ENCODE measurements around the gene NRG3.

Gene NRG3

GRCh38 chr10:82472406-82473335 lies 597.7 kb downstream of the NRG3 start:
- DNase-seq (ENCODE audit: low read depth in 2 of 2): no peak

GRCh38 chr10:82477776-82478175 lies 602.8 kb downstream of the NRG3 start:
- no peak for DNase-seq (ENCODE audit: low read depth in 2 of 2)

- no peak for DNase-seq (ENCODE audit: low read depth in 2 of 2)
Observed at GRCh38 chr10:82492647-82493046, 617.7 kb downstream of the NRG3 start.

- no peak for DNase-seq (ENCODE audit: low read depth in 2 of 2)
Observed at GRCh38 chr10:82496114-82496513, 621.1 kb downstream of the NRG3 start.

GRCh38 chr10:82497439-82497838 lies 622.4 kb downstream of the NRG3 start:
- DNase-seq (ENCODE audit: low read depth in 2 of 2): no peak

GRCh38 chr10:82498976-82499375 lies 624.0 kb downstream of the NRG3 start:
- no peak for DNase-seq (ENCODE audit: low read depth in 2 of 2)

GRCh38 chr10:82505009-82505408 lies 630.0 kb downstream of the NRG3 start:
- no peak for DNase-seq (ENCODE audit: low read depth in 2 of 2)

- DNase-seq (ENCODE audit: low read depth in 2 of 2): no peak
Observed at GRCh38 chr10:82506680-82507376, 631.8 kb downstream of the NRG3 start.

- DNase-seq (ENCODE audit: low read depth in 2 of 2): no peak
Observed at GRCh38 chr10:82515256-82515655, 640.3 kb downstream of the NRG3 start.

- no peak for DNase-seq (ENCODE audit: low read depth in 2 of 2)
Observed at GRCh38 chr10:82529062-82529461, 654.1 kb downstream of the NRG3 start.

GRCh38 chr10:82535457-82535856 lies 660.5 kb downstream of the NRG3 start:
- DNase-seq (ENCODE audit: low read depth in 2 of 2): no peak

- DNase-seq (ENCODE audit: low read depth in 2 of 2): no peak
Observed at GRCh38 chr10:82536668-82537067, 661.7 kb downstream of the NRG3 start.

- no peak for DNase-seq (ENCODE audit: low read depth in 2 of 2)
Observed at GRCh38 chr10:82538272-82538671, 663.3 kb downstream of the NRG3 start.

GRCh38 chr10:82543631-82544030 lies 668.6 kb downstream of the NRG3 start:
- no peak for DNase-seq (ENCODE audit: low read depth in 2 of 2)

- DNase-seq (ENCODE audit: low read depth in 2 of 2): no peak
Observed at GRCh38 chr10:82544377-82544776, 669.4 kb downstream of the NRG3 start.

- DNase-seq (ENCODE audit: low read depth in 2 of 2): no peak
Observed at GRCh38 chr10:82551506-82551905, 676.5 kb downstream of the NRG3 start.

GRCh38 chr10:82552267-82552666 lies 677.3 kb downstream of the NRG3 start:
- no peak for DNase-seq (ENCODE audit: low read depth in 2 of 2)

- DNase-seq (ENCODE audit: low read depth in 2 of 2): no peak
Observed at GRCh38 chr10:82554381-82554780, 679.4 kb downstream of the NRG3 start.

- no peak for DNase-seq (ENCODE audit: low read depth in 2 of 2)
Observed at GRCh38 chr10:82558014-82558607, 683.1 kb downstream of the NRG3 start.

- no peak for DNase-seq (ENCODE audit: low read depth in 2 of 2)
Observed at GRCh38 chr10:82564353-82565196, 689.6 kb downstream of the NRG3 start.

GRCh38 chr10:82565197-82565575 lies 690.2 kb downstream of the NRG3 start:
- DNase-seq (ENCODE audit: low read depth in 2 of 2): no peak

GRCh38 chr10:82572744-82573143 lies 697.8 kb downstream of the NRG3 start:
- no peak for DNase-seq (ENCODE audit: low read depth in 2 of 2)
